ENCODE measurements around the gene TLCD5.

TLCD5 gene

DNA sequence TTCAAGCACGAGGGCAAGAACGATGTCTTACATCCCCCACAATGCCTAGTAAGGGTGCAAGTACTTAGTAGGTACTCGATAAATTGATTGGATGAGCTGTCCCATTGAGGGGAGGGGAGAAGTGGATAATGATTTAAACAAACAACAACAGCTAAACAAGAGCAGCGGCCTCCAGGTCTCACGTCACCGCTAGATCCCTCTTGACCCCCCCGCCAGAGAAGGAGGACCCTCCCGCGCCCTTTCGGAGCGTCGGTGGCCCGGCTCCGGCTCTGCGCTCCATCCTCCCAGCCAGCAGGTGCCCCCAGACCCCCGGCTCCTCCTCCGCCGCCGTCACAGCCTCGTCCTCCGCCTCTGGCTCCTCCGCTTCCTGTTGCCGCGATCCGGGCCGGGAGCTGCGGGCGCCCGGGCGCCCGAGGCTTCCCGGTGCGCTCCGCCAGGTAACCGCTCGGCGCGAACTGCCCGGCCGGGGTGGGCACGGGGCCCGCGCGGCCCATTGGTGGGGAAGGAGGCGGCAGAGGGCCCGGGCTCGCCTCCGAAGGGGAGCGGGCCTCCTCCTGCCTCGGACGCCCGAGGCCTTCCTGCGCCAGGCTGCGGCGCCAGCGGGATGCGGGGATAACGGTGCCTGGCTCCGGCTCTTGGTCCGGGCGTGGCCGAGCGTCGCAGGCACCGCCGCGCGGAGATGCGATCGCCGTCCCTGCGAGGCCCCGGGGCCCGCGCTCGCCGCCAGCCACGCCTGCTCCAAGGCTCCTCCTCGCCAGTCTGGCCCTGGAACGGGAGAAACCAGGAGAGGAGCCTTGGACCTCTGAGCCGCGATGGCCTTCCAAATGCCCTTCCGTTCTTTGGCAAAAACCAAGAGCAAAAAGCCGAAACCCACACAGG lies at the start of gene TLCD5:
TLCD5 (plus strand) TSS at position 368 of the 879 bp plus-strand sequence. CDS start 2,143 bp downstream, outside the sequence.
- peak; percentile 70 for DNase-seq

DNA sequence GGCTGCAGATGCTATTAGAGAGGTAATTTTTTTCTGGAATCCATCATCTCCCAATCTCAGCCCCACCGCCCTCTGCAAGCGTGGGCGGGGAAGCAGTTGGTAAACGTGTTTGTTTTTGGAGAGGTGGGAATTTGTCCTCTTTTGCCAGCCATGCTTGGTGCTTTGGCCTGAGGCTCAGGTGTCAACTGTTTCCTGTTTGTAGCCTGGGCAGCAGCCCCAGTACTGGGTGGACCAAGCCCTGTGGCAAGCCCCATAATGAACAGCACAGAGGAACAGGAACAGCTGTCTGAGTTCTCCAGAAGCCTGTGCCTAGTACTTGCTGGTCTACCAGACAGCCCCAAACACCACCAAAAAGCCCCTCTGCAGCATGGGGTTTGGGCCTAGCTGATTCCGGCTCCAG lies 45.6 kb upstream of the TLCD5 start:
- no peak for DNase-seq

DNA sequence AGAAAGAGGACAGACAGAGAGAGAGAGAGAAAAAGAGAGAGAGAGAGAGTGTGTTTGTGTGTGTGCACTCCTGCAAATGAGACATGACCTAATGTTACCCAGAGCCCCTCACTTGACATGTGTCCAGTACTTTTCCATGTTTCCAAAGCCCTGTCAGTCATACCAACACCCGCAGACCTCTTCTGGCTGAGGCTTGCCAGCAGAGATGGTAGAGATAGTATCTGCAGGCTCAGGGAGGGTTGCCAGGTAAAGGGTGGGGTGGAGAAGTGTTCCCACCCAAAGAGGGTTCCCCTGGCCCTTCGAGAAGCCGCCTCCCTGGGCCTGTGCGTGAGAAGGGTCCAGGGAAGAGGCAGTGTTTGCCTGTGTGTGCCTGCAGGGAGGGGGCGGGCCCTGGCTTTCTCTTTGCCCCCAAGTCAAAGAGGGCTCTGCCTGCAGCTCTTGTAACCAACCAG lies 44.5 kb upstream of the TLCD5 start:
- no peak for DNase-seq

DNA sequence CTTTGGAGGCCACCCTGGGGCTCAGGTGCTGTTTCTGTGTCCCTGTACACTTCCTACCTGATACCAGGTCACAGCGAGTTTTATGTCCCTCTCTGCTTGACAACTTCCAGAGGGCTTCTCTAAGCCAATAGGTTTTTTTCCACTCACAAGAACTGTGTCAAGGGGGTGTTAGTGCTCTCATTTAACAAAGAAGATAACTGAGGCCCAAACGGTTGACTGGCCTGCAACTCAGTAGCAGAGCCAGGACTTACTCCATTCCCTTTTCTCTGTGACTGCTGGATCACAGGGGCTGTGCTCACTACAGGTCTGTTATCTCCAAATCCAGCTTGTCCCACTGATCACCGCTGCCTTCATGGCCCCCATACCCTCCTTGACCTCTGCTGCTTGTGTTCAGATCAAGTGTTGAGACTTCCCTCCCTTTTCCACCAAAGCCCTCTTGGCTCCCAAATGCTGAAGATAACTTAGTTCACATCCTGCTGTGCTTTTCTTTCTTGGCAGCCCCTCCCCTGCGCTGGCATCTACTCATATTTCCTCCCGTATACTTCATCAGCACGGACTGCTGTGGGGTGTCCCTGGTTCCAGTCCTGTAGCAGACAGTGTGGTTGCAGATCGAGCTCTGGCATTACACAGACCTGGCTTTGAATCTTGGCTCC lies 43.8 kb upstream of the TLCD5 start:
- no peak for DNase-seq

DNA sequence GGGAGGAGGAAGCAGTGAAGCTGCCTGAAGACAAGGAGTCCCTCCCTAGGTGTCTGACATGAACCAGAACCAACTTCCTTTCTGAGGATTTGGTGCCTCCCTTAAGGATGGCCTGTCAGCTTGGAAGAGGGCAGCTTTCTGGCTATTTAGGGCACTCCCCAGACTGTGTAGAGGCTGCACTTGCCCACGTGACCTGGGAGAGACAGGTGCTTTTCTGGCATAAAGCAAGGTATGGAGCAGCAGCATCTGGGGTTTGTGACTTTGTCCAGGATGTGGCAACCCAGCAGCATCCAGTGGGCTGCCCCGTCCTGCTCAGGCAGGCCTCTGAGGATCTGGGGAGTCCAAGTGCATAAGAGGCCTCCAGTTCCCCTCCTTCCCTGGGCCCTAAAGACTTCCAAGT lies 42.0 kb upstream of the TLCD5 start:
- no peak for DNase-seq

DNA sequence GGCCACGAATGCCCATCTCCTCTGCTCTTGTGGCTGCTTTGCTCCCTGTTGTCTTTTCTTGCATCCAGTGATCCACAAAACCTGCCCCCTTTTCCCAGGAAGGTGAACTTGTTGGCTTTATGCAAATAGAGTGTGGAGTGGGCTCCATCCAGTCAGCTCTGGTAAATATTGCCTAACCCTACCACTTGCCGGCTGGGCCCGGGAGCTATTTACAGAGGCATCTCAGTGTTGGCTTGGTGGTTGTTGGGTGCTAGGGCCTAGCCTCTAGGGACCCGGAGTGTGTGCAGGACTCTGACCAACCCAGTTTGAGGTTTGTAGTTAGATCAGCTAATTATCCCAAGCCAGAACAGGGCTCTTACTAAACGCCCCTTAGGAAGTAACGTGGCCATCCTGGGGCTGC lies 40.8 kb upstream of the TLCD5 start:
- DNase-seq, result no peak

DNA sequence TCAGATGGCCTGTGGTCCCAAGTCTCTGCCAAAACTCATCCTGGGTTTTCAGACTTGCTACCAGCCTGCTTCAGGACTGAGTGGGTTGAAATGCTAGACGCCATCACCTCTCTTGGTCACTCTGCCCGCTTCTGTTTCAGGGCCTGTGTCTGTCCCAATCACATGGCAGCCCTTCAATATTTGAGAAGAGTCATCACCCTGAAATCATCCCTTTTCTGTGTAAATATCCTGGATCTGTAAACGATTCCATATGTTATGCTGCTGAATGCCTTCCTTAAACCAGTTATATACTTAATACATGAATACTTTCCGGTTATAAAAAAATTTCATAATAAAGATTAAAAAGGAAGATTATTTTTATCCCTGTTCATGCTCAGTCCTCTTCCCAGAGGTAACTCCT lies 39.8 kb upstream of the TLCD5 start:
- DNase-seq, result no peak

DNA sequence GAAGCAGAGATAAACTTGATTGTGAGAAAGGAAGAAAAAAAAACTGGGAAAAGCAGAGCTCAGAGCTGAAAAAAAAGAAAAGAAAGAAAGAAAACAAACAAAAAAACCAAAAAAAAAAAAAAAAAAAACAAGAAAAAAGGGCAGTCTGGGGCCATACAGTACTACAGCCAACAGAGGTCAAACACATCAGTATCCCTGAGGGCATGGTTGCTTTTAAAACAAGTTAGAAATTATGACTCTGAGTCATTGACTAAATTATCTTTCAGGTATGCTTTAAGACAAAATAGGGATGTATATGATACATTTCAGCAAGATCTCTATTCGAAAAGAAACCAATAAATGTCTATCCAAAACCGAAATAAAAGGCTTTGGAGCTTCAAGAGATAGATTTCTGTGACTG lies 37.1 kb upstream of the TLCD5 start:
- no peak for DNase-seq

DNA sequence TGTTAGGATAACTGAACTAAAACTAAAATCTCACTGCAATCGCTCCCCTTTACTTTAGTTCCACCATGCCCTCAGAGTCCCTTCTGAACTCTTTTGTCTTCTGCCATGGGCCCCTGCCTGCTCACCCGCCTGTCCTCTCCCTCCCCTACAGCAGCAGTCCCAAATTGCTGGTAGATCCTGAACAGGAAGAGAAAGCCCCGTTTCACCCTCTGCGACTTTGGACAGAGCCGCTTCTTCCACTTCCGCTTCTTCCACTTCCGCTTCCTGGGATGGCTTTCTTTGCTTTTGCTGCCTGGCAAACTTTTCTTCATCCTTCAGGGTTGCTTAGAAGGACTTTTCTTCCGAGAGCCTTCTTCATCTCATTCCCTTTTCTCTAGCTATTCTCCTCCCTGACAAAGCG lies 35.7 kb upstream of the TLCD5 start:
- DNase-seq, result no peak

DNA sequence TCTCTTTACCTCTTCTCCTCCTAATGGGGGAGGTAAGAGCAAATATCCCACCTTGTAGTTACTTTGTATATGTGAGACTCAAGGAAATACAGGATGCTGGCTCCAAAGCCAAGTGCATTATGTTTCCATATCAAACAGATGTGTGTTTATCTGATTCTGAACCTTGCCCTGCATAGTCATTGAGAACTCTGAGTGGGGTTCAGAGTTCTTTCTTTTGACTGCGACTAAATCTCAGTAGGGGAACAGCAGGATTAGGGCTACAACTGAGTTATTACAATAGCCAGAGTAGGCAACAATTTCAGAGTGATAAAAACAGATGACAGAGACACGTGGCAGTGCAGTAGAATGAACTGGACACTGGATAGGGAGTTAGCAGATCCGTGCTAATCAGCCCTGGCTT lies 34.1 kb upstream of the TLCD5 start:
- no peak for DNase-seq

DNA sequence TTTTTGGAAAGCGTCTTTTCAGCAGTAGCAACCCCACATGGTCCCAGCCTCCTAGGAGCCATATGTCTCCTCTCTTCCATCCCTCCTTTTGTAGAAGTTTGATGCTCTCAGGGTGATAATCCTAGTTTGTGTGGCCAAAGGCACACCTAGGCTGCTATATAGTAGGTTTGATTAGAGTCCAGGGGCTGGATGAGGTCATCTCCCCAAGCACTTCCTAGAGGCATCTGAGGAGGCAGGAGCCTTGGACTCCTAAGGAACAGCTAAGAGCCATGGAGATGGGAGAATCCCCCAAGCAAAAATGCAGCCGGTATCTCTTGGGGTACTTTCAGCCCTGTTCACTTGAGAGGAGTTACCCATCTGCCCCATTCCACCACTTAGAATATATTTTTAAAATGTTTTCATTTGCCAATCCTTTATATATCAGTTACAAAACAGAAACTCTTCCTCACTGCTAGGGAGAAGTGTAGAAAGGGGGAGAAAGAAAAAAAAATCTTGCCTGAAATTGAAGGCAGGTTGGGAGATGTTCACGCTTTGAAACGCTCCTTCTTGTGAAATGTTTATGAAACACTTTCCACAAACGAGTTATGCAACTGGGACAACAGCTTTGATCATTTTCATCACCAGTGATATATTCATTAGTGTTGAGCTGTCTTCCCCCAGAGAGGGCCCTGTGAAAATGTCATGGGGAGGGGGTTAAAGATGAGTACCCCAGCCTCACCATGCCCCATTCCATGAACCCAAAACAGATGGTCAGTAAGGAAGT lies 31.9 kb upstream of the TLCD5 start:
- no peak for DNase-seq

DNA sequence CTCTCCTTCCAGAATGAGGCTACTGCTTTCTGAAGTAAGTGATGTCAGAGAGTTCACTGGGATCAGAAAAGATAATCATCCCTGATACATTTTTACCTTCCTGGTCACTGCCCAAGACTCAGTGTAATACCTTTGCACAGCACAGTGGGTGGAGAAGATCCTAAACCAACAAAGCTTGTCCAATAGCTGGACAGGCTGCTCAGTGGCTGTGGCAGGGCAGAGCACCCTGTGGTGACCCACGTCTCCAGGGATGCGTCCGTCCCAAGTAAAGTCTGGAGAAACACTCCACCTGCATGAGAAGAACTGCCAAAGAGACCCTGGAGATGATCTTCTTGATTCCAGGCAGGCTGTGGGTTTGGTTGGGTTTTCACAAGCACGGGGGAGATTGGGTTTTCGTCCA lies 31.0 kb upstream of the TLCD5 start:
- DNase-seq, result no peak

DNA sequence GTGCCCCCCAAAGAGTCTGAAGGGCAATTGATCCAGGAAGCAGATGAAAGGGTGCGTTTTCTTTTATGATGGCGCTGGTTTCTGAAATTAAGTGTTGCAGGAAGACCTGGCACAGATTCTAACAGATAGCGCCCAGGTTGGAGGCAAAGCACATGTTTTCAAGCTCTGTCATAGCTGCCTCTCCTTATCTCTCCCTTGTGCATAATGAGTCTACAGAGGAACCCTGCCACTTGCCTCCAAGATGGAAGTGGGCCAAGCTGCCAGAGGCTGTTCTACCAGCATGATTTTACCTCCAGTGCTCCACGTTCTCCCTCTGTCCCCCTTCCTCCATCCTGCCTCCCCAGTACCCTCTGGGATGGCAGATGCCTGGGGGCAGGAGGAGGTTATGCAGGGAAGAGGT lies 30.0 kb upstream of the TLCD5 start:
- no peak for DNase-seq

DNA sequence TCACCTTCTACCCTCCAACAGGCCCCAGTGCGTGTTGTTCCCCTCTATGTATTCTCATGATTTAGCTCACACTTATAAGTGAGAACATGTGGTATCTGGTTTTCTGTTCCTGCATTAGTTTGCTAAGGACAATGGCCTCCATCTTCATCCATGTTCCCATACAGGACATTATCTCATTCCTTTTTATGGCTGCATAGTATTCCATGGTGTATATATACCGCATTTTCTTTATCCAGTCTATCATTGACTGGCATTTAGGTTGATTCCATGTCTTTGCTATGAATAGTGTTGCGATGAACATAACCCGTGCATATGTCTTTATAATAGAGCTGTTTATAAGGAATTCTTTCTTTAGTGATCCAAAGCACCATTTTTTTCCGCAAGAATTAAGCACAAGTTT lies 28.5 kb upstream of the TLCD5 start:
- no peak for DNase-seq

DNA sequence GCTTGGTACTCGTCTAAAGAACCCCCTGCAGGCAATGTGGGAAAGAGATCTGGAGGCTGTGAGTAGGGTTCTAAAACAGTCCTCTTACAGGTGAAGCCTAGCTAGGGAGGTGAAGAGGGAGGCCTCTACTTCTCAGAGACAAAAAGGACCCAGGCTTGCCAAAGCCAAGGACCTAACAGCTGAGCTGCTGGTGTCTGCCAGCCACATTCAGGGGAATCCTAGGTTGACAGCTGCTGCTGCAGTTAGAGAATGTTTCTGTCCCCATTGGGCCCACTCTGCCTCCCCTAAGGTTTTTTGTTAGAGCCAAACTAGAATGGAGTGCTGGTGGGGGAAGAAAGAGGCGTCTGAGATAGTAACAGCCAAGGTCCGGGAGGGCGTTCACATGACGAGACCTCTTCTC lies 26.6 kb upstream of the TLCD5 start:
- no peak for DNase-seq

DNA sequence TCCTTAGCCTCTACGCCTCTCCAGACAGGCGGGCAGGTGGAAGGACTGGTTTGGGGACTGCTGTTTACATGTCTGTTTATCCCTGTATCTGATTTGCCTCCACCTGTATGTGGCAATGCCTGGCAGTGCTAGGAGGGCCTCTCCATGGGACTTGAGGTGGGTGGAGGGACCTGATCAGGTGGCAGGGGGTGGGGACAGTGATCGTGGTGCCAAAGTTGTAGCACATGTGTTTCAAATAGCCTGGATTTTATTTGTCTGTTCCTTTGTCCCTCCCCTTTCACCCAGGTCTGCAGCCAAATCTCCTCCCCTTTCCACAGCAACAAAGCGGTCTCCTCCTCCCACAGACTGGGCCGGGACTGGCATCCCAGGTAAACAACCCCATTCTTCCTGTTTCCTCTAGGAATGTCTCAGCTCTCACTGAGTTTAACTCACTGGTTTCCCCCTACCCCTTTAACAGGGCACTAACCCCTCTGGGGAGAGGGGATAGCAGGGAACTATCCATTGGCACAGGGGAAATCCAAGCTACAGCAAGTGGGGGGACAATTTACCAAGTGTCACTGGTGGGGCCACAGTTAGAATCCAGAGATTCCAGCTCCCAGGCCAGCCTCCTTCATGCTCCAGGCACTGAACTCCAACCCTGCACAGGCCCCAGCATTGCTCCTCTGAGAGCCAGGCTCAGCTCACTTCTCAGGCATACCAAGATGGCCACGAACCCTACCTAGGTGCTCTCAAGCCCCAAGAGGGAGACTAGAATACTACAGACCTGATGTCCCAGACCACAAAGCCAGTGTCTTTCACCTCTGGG lies 22.9 kb upstream of the TLCD5 start:
- no peak for DNase-seq

DNA sequence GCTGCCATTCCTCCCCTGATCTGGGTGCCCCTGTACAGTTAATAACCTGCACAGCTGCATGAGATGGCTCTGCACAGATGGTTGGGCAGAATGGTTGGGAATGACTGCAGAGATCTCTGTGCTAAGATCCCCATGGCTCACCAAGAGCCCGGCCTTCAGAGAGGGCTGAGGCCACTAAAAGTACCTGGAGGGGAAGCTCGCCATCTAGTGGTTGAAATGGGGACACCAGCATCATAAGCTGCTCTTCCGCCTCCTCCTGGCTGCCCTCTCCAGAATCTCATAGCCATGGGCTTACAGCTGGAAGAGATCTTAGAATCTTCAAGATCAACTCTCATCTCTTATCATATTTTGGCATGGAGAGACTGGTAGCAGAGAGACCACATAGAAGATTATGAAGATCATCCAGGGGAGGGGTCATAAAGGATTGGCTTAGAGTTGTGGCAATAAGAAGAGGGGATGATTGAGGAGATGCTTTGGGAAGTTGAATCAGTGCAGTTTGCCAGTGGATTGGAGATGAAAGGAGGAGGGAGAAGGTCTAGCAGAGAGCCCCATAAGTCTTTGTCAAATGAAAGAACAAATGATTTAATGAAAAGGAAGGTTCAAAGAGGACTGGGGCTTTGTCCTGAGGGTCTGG lies 22.0 kb upstream of the TLCD5 start:
- peak; percentile 58 for DNase-seq

DNA sequence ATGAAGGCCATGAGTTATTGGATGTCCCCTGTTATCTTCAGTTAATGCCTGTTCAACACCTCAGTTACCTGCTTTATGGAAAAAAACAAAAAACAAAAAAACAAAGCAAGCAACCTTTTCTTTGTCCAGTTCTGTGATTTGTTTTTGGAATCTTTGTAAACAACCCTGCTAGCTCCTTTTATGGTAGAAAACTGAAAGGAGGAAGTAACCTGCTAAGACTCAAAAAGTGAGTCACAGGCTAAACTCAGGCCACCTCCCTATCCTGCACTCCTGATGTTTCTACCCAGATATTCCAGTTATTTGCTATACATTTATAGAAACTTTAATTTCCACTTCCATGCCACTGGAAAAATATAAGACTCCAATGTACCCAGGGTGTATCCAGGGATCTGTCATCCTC lies 20.6 kb upstream of the TLCD5 start:
- no peak for DNase-seq

DNA sequence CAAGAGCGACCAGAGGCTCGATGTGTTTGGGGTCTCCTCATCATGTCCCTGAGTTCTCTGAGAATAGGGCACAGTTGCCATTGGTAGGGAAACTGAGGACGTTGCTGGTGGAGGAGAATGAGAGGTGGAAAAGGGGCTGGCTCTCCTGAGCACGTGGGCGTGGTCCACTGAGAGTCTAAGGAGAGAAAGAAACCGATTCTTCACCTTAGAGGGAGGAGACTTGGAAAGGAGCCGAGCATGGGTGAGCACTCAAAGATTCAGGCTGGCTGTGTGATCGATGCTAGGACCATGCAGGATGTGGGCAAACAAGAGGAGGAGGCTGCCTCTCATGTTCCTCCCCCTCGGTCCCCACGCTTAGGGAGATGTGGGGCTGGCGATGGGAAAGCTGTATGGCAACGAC lies 19.8 kb upstream of the TLCD5 start:
- DNase-seq, result no peak

DNA sequence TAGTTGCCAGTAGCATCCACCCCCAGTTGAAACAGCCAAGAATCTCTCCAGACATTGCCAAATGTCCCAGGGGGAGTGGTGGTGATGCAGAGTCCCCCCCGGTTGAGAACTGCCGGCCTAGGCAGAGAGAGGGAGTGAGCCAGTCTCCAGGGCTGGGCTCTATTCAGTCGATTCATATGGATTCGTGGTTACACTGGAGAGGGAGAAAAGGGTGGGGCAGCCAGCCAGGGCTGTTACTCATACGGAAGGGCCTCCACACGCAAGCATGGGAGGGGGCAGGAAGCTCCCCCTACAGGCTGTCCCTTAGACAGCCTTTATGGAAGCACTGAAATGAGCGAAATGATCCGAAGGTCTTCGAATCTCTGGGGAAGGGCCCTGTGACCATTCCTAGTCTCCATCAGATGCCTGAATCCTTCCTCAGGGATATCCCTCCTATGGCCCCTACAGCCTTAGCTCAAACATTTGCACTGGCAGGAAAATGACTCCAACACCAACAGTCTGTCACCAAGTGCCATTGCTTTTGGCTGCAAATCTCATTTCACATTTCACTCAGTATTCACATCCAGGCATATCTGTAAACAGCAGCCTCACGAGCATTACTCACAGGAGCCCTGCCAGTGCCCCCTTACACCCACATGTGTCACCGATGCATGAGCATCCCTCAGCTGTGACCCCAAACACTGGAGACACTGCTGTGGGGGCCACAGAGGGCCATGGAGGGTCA lies 18.4 kb upstream of the TLCD5 start:
- no peak for DNase-seq

DNA sequence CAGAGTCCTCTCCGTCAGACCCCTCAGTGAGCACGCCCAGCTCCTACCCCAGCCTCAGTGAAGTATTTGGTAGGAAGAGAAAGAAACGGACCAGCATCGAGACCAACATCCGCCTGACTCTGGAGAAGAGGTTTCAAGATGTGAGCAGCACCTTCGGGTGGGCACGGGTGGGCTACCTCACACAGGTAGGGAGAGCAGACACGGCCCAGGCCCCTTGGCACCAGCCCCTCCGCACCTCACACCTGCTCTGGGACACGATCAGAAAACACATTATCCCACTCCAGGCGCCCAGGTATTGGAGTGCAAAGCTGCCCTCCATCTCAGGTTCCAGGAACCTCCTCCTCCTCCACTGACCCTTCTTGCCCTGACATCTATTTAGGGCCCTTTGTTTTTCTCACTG lies 17.6 kb upstream of the TLCD5 start:
- no peak for DNase-seq

DNA sequence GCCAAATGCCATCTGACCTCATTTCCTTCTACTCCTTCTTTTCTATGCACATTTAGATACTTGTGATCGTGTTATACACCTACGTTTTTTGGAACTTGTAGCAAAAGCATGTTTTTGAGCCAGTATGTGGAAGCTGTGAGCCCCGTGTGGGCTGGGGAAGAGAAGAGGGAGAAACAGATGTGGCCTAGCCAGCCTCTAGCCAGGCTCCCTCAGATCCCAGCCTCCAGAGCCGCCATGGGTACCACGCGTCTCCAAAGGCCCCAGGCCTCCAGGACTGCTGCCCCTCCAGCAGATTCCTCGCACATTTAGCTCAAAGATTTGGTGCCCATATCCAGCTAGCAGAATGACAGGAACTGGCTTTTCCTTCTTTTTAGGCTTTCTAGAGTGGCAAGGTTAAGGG lies 17.0 kb upstream of the TLCD5 start:
- no peak for DNase-seq

All from NCI-H2171 treated with DMSO at 0.1 percent for 48 hours (cell line).